ENCODE results near the gene CD58. TPM values are rescaled to one million over a fixed set of nuclear protein-coding genes. Genes with fewer than 3 reads are reported as not detected.
A peak's percentile ranks its signal among the peaks of the same experiment; 100 is the strongest.

CD58 gene
- total and polyA plus RNA-seq, 9 of the 15 experiments (the other 6 are each of a cell fraction or from before 2014, with no cell fraction given) = 18.1 to 113 (median 37.4) TPM

GRCh38 chr1:116503546-116504307 is 67.1 kb downstream of the CD58 start (continued):
- peak; percentile 45 for TF ChIP-seq BHLHE40 (IDR thresholded peaks at IDR 0.05; ENCODE audit: low read length)
- no peak for TF ChIP-seq MED1 (CRISPR knock-in tag; IDR thresholded peaks at IDR 0.05; ENCODE audit: borderline replicate concordance)
- no peak for TF ChIP-seq HDAC2 (IDR thresholded peaks at IDR 0.05)
- TF ChIP-seq DDX20 (tag; IDR thresholded peaks at IDR 0.05; ENCODE audit: low read depth) = no peak
- peak; percentile 75 for TF ChIP-seq ZNF740 (CRISPR knock-in tag; IDR thresholded peaks at IDR 0.05)
- TF ChIP-seq ZNF740 (tag; IDR thresholded peaks at IDR 0.05) = no peak
- peak; percentile 70; the same call in 1 of the 2 replicates for TF ChIP-seq GATAD2B (IDR thresholded peaks at IDR 0.05; ENCODE audit: borderline replicate concordance)
- no peak for TF ChIP-seq RBM25 (IDR thresholded peaks at IDR 0.05; ENCODE audit: low read depth, low read length, severe bottlenecking)
- TF ChIP-seq TCFL5 (CRISPR knock-in tag; conservative IDR thresholded peaks at IDR 0.05) = no peak
- no peak for TF ChIP-seq NR2C2 (CRISPR knock-in tag; IDR thresholded peaks at IDR 0.05)
- peak; percentile 46; the same call in 1 of the 2 replicates for TF ChIP-seq NR2C2 (tag; IDR thresholded peaks at IDR 0.05)
- TF ChIP-seq KLF10 (CRISPR knock-in tag; IDR thresholded peaks at IDR 0.05) = no peak
- peak; percentile 70; the same call in 1 of the 2 replicates for TF ChIP-seq HDAC8 (tag; IDR thresholded peaks at IDR 0.05)
- TF ChIP-seq NR4A1 (CRISPR knock-in tag; IDR thresholded peaks at IDR 0.05) = no peak
- TF ChIP-seq NR4A1 (tag; IDR thresholded peaks at IDR 0.05) = peak; percentile 78; the same call in 1 of the 2 replicates
- no peak for TF ChIP-seq ADNP (tag; IDR thresholded peaks at IDR 0.05)
- no peak for TF ChIP-seq PURB (CRISPR knock-in tag; IDR thresholded peaks at IDR 0.05; ENCODE audit: low read depth)
- peak; percentile 42; the same call in 1 of the 2 replicates for TF ChIP-seq RB1 (IDR thresholded peaks at IDR 0.05; ENCODE audit: low read depth)
- no peak for TF ChIP-seq E2F1 (CRISPR knock-in tag; IDR thresholded peaks at IDR 0.05)
- TF ChIP-seq ZNF445 (CRISPR knock-in tag; IDR thresholded peaks at IDR 0.05; ENCODE audit: low read depth) = no peak
- no peak for TF ChIP-seq DACH1 (IDR thresholded peaks at IDR 0.05; ENCODE audit: partially characterized antibody)
- TF ChIP-seq ZNF764 (CRISPR knock-in tag; IDR thresholded peaks at IDR 0.05; ENCODE audit: low read depth) = no peak
- TF ChIP-seq ZMIZ1 (IDR thresholded peaks at IDR 0.05; ENCODE audit: low read depth in 2 of 2, low read length in 2 of 2) = peak in 1 of 2 experiments; percentile 75; a peak in 2 of 4 replicates
